Effector memory CD4-positive, alpha-beta T cell (primary cell): Measurements from ENCODE around the gene TOPORS.

ENCODE experiments used
- DNase-seq, 3 donors: peaks; one replicate each; pipeline ENCODE4 v3.0.0-alpha.2; 2020
- H3K27ac ChIP-seq: 2 replicates; pipeline ENCODE4 v1.7.0; 2013; ENCODE audit warnings: mild to moderate bottlenecking, low read length, moderate library complexity; ENCODE audit not compliant: insufficient read depth, poor library complexity, severe bottlenecking
- H3K27me3 ChIP-seq: replicated peaks from 2 replicates; pipeline ENCODE4 v1.7.0; 2013; ENCODE audit warnings: mild to moderate bottlenecking, low read length; ENCODE audit not compliant: insufficient read depth, control insufficient read depth, poor library complexity, severe bottlenecking
- H3K36me3 ChIP-seq: 2 replicates; pipeline ENCODE4 v1.7.0; 2013; ENCODE audit warnings: mild to moderate bottlenecking, low read length, moderate library complexity; ENCODE audit not compliant: control insufficient read depth, insufficient read depth
- H3K4me1 ChIP-seq: 2 replicates; pipeline ENCODE4 v1.7.0; 2013; ENCODE audit warnings: low read length, mild to moderate bottlenecking; ENCODE audit not compliant: control insufficient read depth, insufficient read depth, poor library complexity, severe bottlenecking
- H3K4me3 ChIP-seq: 2 replicates; pipeline ENCODE4 v1.7.0; 2013; ENCODE audit warnings: low read length, low read depth, mild to moderate bottlenecking; ENCODE audit not compliant: insufficient read depth, poor library complexity, severe bottlenecking
- H3K9me3 ChIP-seq: 2 replicates; pipeline ENCODE4 v1.7.0; 2013; ENCODE audit warnings: mild to moderate bottlenecking, low read length, moderate library complexity; ENCODE audit not compliant: control insufficient read depth

The TOPORS gene

GRCh38 chr9:32581512-32582143, 29.2 kb upstream of the TOPORS start:
- no peak for DNase-seq
- Histone ChIP-seq H3K36me3 (no peaks in the 10 kb centered on the region), H3K9me3 (no peaks in the 10 kb centered on the region), H3K27me3 (no peaks in the 10 kb centered on the region), H3K4me3 (no peak overlapping the region), H3K27ac (no peak overlapping the region), H3K4me1 (no peaks in the 10 kb centered on the region)

- Histone ChIP-seq H3K9me3 (no peaks in the 10 kb centered on the region), H3K4me3 (no peak overlapping the region), H3K27me3 (no peaks in the 10 kb centered on the region), H3K4me1 (no peaks in the 10 kb centered on the region), H3K27ac (no peak overlapping the region), H3K36me3 (no peaks in the 10 kb centered on the region)
- no peak for DNase-seq
These were observed 28.4 kb upstream of the TOPORS start for GRCh38 chr9:32580631-32581300.

- Histone ChIP-seq H3K36me3 (no peaks in the 10 kb centered on the region), H3K9me3 (no peaks in the 10 kb centered on the region), H3K27me3 (no peaks in the 10 kb centered on the region), H3K4me1 (no peaks in the 10 kb centered on the region), H3K27ac (no peak overlapping the region), H3K4me3 (no peak overlapping the region)
- peak; percentile 57 to 70 (median 60) for DNase-seq
These were observed 27.4 kb upstream of the TOPORS start for GRCh38 chr9:32579706-32580331.

GRCh38 chr9:32578976-32579375, 26.6 kb upstream of the TOPORS start:
- no peak overlapping the region for H3K27ac ChIP-seq
- H3K4me3 ChIP-seq, result no peak overlapping the region
- no peaks in the 10 kb centered on the region for H3K9me3 ChIP-seq
- H3K4me1 ChIP-seq, result no peaks in the 10 kb centered on the region
- no peak for DNase-seq
- no peaks in the 10 kb centered on the region for H3K27me3 ChIP-seq
- H3K36me3 ChIP-seq, result no peaks in the 10 kb centered on the region

GRCh38 chr9:32577316-32577715, 24.9 kb upstream of the TOPORS start:
- H3K27me3 ChIP-seq, result no peaks in the 10 kb centered on the region
- no peaks in the 10 kb centered on the region for H3K36me3 ChIP-seq
- H3K9me3 ChIP-seq, result no peaks in the 10 kb centered on the region
- no peaks in the 10 kb centered on the region for H3K4me1 ChIP-seq
- no peak for DNase-seq
- H3K4me3 ChIP-seq, result no peak overlapping the region
- no peak overlapping the region for H3K27ac ChIP-seq

- no peaks in the 10 kb centered on the region for H3K9me3 ChIP-seq
- H3K27ac ChIP-seq, result no peak overlapping the region
- H3K27me3 ChIP-seq, result no peaks in the 10 kb centered on the region
- H3K4me1 ChIP-seq, result peaks cover 9% of the 10 kb centered on the region
- no peaks in the 10 kb centered on the region for H3K36me3 ChIP-seq
- no peak for DNase-seq
- H3K4me3 ChIP-seq, result no peak overlapping the region
These were observed 22.5 kb upstream of the TOPORS start for GRCh38 chr9:32574858-32575257.

- H3K4me1 ChIP-seq, result peaks cover 9% of the 10 kb centered on the region
- no peak for DNase-seq
- no peaks in the 10 kb centered on the region for H3K36me3 ChIP-seq
- H3K4me3 ChIP-seq, result no peak overlapping the region
- H3K27me3 ChIP-seq, result no peaks in the 10 kb centered on the region
- no peaks in the 10 kb centered on the region for H3K9me3 ChIP-seq
- H3K27ac ChIP-seq, result peak overlapping the region; percentile 76
These were observed 21.4 kb upstream of the TOPORS start for GRCh38 chr9:32573821-32574220.

GRCh38 chr9:32572900-32573523, 20.6 kb upstream of the TOPORS start, which contains the start of gene NDUFB6:
Gene NDUFB6 (minus strand): TSS chr9:32573159. CDS start chr9:32573060, 99 bp downstream.
- H3K27me3 ChIP-seq, result no peaks in the 10 kb centered on the region
- peaks cover 9% of the 10 kb centered on the region for H3K4me1 ChIP-seq
- H3K4me3 ChIP-seq, result peak within 1 kb of the TSS; percentile 79
- peak within 1 kb of the TSS; percentile 76 for H3K27ac ChIP-seq
- no peaks in the 10 kb centered on the region for H3K9me3 ChIP-seq
- H3K36me3 ChIP-seq, result peaks cover 4% of the 10 kb centered on the region
- peak; percentile 90 to 92 (median 91) for DNase-seq

GRCh38 chr9:32571969-32572899, 19.8 kb upstream of the TOPORS start:
- peak overlapping the region; percentile 79 for H3K4me3 ChIP-seq
- peaks cover 9% of the 10 kb centered on the region for H3K4me1 ChIP-seq
- H3K27ac ChIP-seq, result peak overlapping the region; percentile 76
- H3K9me3 ChIP-seq, result no peaks in the 10 kb centered on the region
- DNase-seq, result peak; percentile 49 to 68 (median 65)
- H3K36me3 ChIP-seq, result peaks cover 10% of the 10 kb centered on the region
- H3K27me3 ChIP-seq, result no peaks in the 10 kb centered on the region
